NCI-H146 (cell line): ENCODE measurements around the gene ANKRD1.
"Not testable (repeated sequence)": the region's sequence is repeated elsewhere in the genome, so short reads cannot be mapped to it uniquely, and the experiment has no call there.

Experiments used
- DNase-seq: peaks from one replicate; lab custom pipeline; 2025; lab: John Stamatoyannopoulos, UW

Gene ANKRD1

GRCh38 chr10:90912174-90912573, 8.7 kb downstream of the ANKRD1 start:
- DNase-seq, result peak; percentile 26

- peak; percentile 60 for DNase-seq
Measured at GRCh38 chr10:90911133-90912051, 9.5 kb downstream of the ANKRD1 start.

DNA sequence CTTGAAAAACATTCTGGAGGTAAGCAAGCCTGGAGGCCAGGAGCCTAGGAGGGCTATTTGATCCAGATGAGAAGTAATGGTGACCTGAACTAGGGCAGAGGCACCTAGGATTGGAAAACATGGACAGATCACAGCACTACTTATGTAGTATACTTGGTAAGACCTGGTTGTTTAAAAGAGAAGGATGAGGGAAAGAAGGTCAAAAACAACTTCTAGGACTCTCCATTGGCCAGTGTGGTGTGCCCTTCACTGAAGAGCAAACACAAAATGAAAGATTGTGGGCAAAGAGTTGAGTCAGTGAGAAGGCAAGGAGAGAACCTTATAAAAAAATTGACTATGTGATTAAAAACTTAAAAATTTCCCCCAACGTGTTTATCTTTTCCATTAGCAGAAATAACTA, 14.3 kb downstream of the ANKRD1 start:
- no peak for DNase-seq

- no peak for DNase-seq
Measured at GRCh38 chr10:90905925-90906324, 15.0 kb downstream of the ANKRD1 start.

DNA sequence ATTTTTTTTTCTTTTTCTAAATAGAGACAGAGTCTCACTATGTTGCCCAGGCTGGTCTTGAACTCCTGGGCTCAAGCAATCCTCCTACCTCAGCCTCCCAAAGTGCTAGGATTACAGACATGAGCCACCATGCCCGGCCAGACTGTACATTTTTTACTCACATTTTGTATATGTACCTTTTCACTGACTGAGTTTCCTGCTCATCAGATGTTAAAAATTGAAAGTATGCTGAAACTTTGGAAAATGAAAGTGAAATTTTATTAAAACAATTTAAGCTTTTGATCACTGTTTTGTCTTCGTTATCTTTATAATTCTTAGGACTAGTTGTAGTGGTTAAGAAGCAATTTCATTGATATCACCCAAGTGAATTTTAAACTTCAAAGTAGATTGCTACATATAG, 24.0 kb downstream of the ANKRD1 start:
- not testable (repeated sequence) for DNase-seq

DNA sequence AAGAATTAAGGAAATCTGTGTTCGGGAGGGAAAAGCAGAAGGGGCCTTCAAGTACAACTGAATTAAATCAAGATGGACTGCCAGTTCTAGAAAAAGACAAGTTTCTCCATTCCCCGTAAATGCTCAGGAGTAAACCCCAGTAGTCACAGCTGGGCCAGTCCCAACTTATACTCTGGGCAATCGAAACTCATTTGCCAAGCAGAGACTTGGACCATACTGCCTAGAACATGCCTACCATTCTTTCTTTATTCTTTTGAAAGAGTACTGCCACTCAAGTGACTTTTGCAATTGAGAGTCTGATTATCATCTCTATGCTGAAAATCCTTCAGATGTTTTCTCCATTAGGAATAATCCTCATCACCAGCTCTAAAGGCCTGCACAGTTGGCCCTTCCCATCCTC, 27.7 kb downstream of the ANKRD1 start:
- no peak for DNase-seq

DNA sequence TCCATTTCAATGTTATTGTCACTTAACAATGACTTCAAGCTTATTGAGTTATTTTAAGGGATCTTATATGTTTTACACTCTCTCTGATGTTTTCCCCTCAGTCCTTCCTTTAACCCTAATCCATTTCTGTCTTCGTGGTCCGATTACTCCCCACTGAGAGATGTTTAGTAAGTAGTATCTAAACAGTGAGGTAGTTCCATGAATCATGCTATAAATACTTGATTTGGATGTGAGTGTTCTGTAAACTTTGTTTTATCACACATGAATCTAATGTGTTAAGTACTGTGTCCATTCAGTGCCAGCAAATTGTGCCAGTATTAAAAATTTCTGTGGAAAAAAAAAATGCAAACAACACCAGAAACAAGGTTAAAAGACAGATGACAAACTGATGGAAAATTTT, 30.5 kb downstream of the ANKRD1 start:
- no peak for DNase-seq

GRCh38 chr10:90889636-90890035, 31.3 kb downstream of the ANKRD1 start:
- no peak for DNase-seq

- no peak for DNase-seq
Measured at GRCh38 chr10:90888387-90888786, 32.5 kb downstream of the ANKRD1 start.

DNA sequence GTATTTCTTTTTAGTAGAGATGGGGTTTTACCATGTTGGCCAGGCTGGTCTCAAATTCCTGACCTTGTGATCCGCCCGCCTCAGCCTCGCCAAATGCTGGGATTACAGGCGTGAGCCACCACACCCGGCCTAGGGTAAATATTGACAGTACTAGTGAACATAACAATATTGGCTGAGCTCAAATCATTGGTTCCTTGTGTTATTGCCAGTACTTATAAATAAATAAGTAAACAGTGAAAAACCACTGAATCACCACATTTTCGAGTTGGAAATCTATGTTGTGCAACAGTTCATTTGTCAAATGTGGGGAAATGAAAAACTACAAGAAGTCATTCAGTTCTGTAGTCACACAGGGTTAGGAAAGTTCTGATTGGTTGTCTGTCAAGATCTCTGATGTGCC, 33.3 kb downstream of the ANKRD1 start:
- DNase-seq, result no peak

GRCh38 chr10:90885176-90885575, 35.7 kb downstream of the ANKRD1 start:
- DNase-seq, result no peak

- DNase-seq, result no peak
Measured at GRCh38 chr10:90884431-90884830, 36.5 kb downstream of the ANKRD1 start.

GRCh38 chr10:90880059-90880719, 40.7 kb downstream of the ANKRD1 start:
- peak; percentile 11 for DNase-seq

DNA sequence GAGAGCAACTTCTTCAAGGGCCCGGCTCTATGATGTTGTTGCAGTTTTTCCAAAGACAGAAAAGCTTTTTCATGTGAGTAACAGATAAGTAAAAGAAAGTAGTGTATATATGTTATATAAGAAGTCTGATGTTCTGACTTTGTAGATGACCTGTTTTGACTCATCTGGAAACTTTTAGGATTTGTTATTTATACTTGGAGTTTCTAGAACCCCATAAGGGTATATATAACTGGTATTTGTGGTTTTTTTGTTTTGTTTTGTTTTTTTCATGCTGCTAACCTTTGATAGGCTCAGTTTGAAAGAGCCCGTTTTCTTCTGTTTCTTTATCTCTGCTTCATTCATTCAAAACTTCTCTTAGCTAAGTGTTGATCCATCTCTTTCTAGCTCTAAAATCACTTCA, 41.8 kb downstream of the ANKRD1 start:
- no peak for DNase-seq

- DNase-seq, result no peak
Measured at GRCh38 chr10:90872648-90873020, 48.3 kb downstream of the ANKRD1 start.

- peak; percentile 80 for DNase-seq
Measured at GRCh38 chr10:90871766-90872647, 48.9 kb downstream of the ANKRD1 start, which contains the start of gene RPP30. TSS of gene RPP30 (plus strand) at chr10:90871974. CDS start at chr10:90871987, 13 bp downstream.

DNA sequence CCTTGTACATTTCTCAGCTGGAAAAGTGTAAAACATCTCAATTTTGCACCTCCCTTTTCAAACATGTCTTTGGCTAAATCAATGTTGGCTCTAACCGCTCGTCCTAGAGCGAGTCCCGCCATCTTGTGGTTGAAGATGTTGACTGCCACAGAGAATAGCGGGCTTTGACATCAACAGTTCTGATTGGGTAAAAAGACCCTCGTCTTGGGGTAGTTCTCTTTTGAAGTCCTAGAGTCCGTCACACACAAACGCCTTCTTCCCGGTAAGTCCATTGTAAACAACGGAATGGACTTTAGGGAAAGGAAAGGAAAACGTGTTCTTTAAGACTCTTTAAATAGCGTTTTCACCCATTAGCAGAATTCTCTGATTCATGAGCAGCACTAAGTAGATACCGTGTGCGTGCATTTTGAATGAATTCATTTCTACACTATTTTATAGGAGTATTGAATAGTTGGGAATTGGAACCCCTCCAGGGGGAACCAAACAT, 49.6 kb downstream of the ANKRD1 start:
- DNase-seq, result peak; percentile 79

DNA sequence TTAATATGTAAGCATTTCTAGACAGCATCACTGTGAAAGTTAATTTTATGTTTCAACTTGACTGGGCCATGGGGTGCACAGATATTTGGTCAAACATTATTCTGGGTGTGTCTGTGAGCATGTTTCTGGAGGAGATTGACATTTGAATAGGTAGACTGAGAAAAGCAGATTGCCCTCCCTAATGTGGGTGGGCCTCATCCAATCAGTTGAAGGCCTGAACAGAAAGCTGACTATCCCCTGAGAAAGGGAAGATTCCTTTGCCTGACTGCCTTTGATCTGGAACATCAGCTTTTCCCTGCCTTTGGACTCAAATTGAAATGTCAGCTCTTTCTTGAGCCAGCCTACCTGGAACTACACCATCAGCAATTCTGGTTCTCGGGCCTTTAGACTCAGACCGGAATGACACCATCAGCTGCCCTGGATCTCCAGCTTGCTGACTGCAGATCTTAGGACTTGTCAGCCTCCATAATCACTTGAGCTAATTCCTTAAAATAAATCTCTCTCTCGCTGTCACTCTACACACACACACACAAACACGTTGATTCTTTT, 54.8 kb downstream of the ANKRD1 start:
- DNase-seq, result no peak

DNA sequence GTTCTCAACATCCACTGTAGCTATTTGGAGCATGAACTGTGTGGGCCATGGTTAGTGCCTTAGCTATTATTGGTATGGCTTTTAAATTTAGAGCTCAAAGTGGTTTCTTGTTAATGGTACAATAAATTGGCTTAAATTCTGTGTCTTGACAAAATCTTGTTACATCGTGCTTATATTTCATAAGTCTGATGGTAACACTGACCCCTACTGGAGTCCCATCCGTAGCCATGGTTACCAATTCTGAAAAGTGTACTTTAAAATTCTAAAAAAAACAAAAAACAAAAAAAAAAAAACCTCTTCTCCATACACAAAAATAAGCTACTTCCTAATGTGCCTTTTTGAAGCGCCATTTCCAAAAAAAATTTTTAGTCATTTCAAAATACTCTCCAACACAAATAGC, 55.5 kb downstream of the ANKRD1 start:
- no peak for DNase-seq

- no peak for DNase-seq
Measured at GRCh38 chr10:90862908-90863514, 57.9 kb downstream of the ANKRD1 start.
